Stimulated activated CD8-positive, alpha-beta memory T cell treated with anti-CD3 and anti-CD28 coated beads, Interleukin-4, amount 100 ng/mL, for 24 hours (primary cell): ENCODE measurements around the gene GLI2.

Experiments used
- DNase-seq: peaks from one replicate; pipeline ENCODE4 v3.0.0-alpha.2; 2020; ENCODE audit warnings: low read depth

Gene GLI2

DNA sequence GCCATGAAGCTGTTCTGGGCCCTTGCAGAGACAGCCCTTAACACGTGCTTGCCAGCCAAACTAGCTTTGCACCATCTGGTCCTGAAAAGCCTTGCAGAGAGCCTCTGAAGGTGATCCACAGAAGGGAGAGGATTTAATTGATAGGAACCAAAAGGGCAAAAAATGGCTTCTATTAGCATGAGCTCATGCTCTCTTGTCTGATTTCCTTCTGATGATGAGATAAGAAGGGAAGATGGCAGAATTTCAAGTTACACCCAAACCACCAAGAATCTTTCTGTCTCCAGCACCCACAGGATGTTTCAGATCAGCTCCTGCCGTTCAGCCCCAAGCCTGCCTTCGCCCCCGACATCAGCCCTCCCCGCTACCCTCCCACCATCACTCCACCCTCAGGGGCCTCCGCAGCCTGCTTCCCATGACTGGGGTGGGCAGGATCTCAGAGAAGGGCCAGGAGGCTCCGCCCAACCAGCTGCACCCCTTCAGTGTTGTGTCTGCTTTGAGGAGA lies 23.4 kb upstream of the GLI2 start:
- DNase-seq = no peak

GRCh38 chr2:120715353-120715752 lies 20.3 kb upstream of the GLI2 start:
- no peak for DNase-seq

- DNase-seq = no peak
Observed at GRCh38 chr2:120715941-120716340, 19.7 kb upstream of the GLI2 start.

GRCh38 chr2:120716641-120717585 lies 18.8 kb upstream of the GLI2 start:
- DNase-seq = no peak

- no peak for DNase-seq
Observed at GRCh38 chr2:120719491-120719890, 16.2 kb upstream of the GLI2 start.

DNA sequence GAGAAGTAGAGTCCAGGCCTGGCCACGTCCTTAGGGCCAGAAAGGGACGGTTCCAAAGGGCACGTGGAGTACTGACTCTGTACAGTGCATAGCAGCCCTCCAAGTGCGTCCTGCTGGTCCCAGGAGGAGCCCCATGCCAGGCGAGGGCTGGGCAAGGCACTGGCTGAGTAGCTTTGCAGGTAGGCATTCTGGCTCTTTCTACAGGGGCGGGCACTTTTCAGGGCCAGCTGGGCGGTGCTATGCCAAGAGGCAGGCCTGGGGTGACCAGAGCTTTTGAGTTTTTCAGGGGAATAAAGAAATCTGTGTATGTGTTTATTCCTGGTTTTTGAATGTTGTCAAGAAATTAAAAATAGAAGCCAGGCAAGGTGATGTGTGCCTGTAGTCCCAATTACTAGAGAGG lies 15.4 kb upstream of the GLI2 start:
- no peak for DNase-seq

GRCh38 chr2:120720746-120721375 lies 14.8 kb upstream of the GLI2 start:
- no peak for DNase-seq

DNA sequence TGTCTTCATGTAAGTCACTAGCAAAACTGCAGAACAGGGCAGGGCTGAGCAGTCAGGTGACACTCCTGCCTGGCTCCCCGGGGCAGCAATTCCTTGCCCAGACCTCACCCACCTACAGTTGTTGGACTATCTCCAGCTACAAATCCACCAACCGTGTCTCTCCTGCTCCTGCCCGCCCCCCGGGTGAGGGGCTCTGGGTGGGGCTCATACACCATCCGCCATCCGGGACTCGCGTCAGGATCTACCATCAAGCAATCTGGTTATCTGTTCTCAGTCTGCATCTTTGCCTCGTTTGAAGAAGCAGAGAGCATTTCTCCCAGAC lies 13.5 kb upstream of the GLI2 start:
- no peak for DNase-seq

- DNase-seq = no peak
Observed at GRCh38 chr2:120722568-120723421, 12.9 kb upstream of the GLI2 start.

GRCh38 chr2:120726245-120726644 lies 9.4 kb upstream of the GLI2 start:
- no peak for DNase-seq

DNA sequence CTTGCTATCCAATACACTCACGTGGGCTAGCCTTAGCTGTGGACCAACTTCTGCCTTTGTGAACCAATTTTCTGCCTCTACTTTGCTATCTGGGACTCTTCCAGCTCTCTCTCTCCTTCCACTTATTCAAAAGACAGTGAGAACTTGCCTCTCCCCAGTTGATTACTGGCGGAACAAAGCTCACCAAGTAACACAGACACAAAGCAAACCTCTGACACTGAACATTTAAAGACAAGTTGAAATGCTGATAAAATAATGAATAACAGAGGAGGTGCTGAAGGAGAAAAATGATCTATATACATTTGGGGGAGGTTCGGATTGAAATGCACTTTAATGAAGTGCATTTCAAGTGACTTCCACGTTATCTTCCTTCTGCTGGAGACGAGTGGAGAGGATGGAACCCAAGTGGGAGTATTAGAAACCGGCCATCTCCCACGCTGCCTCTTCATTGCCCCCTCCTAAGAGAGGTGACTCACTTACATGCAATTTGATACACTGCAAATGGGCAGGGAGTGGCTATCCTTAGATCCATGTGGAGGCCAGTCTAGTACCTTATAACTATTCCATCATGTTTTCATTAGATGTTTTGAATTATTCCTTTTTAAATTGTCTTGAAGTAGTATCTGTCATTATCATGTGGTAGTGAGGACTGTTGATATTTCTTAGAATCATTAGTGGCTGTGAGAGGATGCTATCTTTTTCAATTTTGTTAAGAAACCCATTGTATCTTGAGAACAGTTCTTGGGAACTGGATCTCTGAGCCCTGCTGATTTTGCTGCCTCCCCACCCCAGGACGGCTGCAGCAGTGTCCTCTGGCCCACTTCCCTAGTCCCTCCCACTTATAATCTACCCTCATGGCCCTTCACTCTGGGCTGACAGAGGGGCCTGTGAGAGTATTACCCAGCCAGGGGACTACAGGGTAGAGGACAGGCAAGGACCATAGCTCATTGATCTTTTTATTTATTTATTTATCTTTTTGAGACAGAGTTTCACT lies 6.0 kb upstream of the GLI2 start:
- no peak for DNase-seq

DNA sequence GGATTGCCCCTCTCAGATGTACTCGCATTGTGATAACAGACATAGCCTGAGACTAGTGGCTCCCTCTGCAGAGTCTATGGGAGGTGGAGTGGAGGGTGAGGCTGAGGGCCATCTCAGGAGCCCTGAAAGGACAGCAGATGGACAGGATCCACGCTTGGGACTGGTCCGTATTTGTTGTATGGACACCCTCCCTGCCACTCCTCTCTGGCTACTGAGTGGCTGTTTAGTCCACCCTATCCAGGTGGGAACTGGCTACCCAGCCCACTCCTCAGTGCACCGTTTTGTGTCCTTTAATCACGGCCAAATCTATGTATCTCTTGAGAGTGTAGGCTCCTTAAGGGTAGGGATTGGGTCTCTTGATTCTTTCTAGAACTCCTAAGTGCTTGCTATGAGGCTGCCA lies 4.5 kb upstream of the GLI2 start:
- no peak for DNase-seq

DNA sequence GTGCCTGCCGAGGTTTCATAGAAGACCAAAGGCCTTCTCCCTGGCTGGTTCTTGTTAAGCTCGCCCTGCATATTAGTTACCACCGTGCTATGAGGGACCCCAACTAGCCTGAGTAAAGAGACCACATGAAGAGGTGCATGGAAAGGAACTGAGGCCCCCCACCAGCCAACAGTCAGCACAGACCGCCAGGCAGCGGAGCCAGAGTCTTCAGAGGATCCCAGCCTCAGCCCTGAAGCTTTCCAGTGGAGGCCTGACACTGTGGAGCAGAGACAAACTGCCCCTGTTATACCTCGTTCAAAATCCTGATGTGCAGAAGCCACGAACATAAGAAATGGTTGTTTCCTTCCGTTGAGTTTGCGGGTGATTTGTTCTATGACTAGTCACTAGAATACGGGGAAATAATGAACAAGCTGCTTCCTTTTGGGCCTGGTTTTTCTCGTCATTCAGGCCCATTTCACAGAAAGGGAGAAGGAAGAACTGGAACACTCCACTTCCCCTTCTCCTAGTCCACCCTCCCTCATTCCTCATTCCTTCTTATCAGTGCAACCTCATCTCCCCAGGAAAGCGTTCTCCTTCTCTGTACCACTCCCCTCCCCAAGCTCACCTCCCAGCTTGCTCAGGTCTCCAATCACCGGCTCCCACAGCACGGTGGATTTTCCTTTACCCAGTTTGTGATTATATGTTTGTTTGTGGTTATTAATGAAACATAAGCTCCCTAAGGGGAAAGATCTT lies 3.0 kb upstream of the GLI2 start:
- no peak for DNase-seq

DNA sequence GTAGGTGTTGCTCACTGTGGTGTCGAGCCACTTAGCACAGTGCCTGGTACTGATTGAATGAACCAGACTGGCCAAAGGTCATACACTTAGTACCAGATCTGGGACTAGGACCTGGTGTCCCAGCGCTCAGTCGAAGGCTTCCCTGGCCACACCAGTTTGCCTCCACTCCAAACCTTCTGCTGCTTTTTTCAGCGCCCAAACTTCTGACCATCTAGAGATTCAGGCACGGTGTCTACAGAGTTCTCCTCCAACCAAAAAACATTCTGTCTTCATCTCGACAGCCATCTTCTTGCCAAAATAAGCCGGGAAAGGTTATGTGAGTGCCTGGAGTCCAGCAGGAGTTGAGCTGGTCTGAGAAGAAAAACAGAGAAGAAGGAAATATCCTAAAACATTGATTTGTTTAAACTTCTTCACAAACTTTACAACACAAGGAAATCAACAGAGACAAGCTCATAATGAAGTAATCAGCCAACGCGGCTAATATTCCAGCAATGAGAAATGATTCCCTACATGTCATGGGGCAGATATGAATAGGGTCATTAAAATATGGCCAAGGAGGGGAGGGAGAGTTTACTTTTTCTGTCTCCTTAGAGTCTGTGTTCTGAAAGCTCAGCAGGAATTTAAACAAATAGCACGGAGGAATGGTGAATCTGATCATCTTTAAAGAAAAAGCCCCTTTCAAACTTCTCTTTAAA lies 2.3 kb upstream of the GLI2 start:
- DNase-seq = no peak

- DNase-seq = no peak
Observed at GRCh38 chr2:120734930-120735651, 577 bp upstream of the GLI2 start.

DNA sequence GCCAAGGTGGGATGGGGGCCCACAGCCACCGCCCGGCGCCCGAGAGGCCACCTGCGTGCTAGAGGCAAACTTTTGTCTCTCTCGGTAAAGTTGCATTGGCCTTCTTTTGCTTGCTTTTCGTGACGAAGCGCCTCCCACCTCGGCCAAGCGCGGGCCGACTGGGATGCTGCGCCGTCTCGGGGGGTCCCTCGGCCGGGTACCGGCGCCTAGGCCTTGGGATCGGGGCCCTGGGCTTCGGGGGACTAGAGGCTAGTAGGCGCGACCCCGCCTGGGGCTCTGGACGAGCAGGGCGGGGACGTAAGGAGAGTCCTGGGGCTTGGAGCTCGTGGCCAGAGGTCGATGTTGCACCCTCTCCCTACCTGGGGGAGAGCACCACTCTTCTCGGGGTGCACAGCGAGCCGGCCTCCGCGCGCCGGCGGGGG lies 545 bp downstream of the GLI2 start:
- no peak for DNase-seq

GRCh38 chr2:120736624-120737339 lies 1.1 kb downstream of the GLI2 start:
- no peak for DNase-seq

DNA sequence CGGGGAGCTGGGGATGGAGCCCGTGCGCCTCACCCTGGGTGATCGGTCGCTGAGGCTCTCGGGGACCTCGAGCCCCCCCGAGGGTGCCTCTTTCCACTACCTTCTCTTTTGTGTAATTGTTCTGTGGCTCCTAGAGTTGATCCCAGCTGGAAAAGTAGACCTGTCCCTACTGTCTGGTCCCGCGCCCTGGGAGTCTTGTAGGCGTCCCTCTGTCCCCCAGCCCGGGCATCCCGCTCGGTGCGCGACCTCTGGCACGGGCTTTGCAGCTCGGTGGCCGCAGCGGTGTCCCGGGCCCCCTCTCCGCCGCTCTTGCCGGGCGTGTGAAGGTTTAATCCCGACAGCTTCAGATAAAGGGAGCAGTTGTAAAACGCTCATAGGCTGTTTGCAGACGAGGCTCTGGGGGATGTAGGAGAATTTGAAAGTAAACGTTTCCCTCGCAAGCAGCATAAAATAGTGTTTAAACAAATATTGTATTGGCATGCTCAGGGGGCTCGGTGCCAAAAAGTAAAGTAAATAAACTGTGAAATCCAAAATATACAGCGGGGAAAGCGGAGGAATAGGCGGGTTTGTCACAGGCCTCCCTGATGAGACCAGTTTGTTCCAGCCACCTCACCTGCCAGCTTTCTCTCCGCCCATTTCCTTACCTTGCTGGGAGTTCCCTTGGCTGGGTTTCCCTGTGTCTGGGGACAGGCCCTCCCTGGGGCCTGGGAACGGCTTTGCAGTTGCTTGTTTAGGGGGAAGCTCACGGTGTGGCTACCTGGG lies 1.9 kb downstream of the GLI2 start:
- DNase-seq = no peak
